ENCODE measurements around the gene ST6GALNAC2. TPM values are rescaled to one million over a fixed set of nuclear protein-coding genes. Genes with fewer than 3 reads are reported as not detected.
"Not testable (repeated sequence)": the region's sequence is repeated elsewhere in the genome, so short reads cannot be mapped to it uniquely, and the experiment has no call there.

Gene ST6GALNAC2
- total RNA-seq, 4 donors from 2014 or later = 15.2 to 39.9 (median 29.5) TPM

DNA sequence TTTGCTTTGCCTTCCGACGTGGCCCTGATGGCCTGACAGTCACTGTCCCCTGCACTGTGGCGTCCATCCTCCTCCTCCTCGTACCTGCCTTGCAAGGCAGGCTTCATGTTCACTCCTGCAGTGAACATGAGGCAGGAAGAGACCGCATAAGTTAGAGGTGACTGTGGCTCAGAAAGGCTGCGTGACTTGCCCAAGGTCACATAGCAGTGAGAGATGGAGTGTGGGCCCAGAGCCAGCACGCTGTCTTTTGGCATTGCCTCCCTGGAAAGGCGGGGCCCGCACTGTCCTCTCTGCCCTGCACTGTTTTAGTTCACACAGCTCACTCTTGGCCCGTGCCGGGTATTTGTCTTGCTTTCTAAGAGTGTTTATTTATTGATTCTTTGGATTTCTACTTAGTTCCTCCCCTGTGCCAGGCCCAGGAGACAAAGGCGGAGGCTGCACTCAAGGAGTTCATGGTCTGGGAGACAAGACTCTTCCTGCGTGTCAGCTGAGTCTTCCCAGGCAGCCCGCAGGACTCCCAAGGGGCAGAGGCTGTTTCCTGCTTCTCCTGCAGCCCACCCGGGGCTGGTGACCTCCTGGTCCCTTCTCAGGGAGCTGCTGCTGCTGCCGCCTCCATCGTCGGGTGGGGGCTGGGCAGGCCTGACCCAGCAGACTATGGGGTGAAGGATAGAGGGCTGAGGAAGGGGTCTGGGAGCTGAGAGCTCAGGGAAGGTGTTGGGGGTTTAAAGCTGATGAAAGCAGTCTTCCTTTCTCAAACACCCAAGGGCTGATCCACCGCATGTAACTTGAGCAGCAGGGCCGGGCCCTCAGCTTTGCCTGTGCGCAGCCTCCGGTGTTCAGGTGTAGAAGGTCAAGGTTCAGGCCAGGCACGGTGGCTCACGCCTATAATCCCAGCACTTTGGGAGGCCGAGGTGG lies 60.8 kb downstream of the ST6GALNAC2 start:
- Histone ChIP-seq H3K27me3 (peaks cover 0 to 16% (median 0%) of the 10 kb centered on the region in 4 donors), H3K4me1 (peaks cover 44 to 61% (median 45%) of the 10 kb centered on the region in 3 donors), H3K27ac (peak overlapping the region in 3 of 4 donors; percentile 55 to 66 (median 63)), H3K4me3 (no peak overlapping the region), H3K9me3 (no peaks in the 10 kb centered on the region), H3K36me3 (no peaks in the 10 kb centered on the region)
- WGBS, 2 donors = 39 to 44% methylated on average over 9 to 16 of the region's 25 CpGs
- DNase-seq = no peak
- TF ChIP-seq POLR2A (IDR thresholded peaks at IDR 0.05) (no peak), CTCF (IDR thresholded peaks at IDR 0.05) (no peak)
- intact Hi-C loops (cut with DNase I) = loop anchor here (5.0 to 10.0 kb wide), 2 partner anchors 97 to 160 kb away; no protein-coding TSS in a partner anchor

GRCh38 chr17:76523084-76524037 lies 62.3 kb downstream of the ST6GALNAC2 start:
- intact Hi-C loops (cut with DNase I) = loop anchor here (5.0 to 10.0 kb wide), 2 partner anchors 99 to 161 kb away; no protein-coding TSS in a partner anchor
- TF ChIP-seq CTCF (IDR thresholded peaks at IDR 0.05) = peak; percentile 99 to 100 (median 100)
- TF ChIP-seq POLR2A (IDR thresholded peaks at IDR 0.05) = no peak
- no peak overlapping the region for H3K4me3 ChIP-seq
- peaks cover 0 to 16% (median 0%) of the 10 kb centered on the region in 4 donors for H3K27me3 ChIP-seq
- no peak for DNase-seq
- WGBS, 2 donors = 65 to 78% methylated on average over 7 to 11 of the region's 35 CpGs
- no peaks in the 10 kb centered on the region for H3K9me3 ChIP-seq
- no peak overlapping the region for H3K27ac ChIP-seq
- peaks cover 29 to 46% (median 31%) of the 10 kb centered on the region in 3 donors for H3K4me1 ChIP-seq
- H3K36me3 ChIP-seq = no peaks in the 10 kb centered on the region

- H3K36me3 ChIP-seq, DNase-seq, H3K27ac ChIP-seq, H3K4me3 ChIP-seq, H3K9me3 ChIP-seq: not testable (repeated sequence)
- WGBS, 2 donors = 80 to 82% methylated on average over 4 to 10 of the region's 10 CpGs
- intact Hi-C loops (cut with DNase I) = loop anchor here (5.0 to 10.0 kb wide), 2 partner anchors 101 to 163 kb away; no protein-coding TSS in a partner anchor
- peaks cover 0 to 16% (median 0%) of the 10 kb centered on the region in 4 donors for H3K27me3 ChIP-seq
- peaks cover 16 to 35% (median 18%) of the 10 kb centered on the region in 3 donors for H3K4me1 ChIP-seq
Observed at GRCh38 chr17:76521683-76522082, 64.0 kb downstream of the ST6GALNAC2 start.

GRCh38 chr17:76521262-76521661 lies 64.4 kb downstream of the ST6GALNAC2 start:
- Histone ChIP-seq H3K4me1 (peaks cover 16 to 34% (median 18%) of the 10 kb centered on the region in 3 donors), H3K27ac (no peak overlapping the region), H3K9me3 (no peaks in the 10 kb centered on the region), H3K4me3 (no peak overlapping the region), H3K27me3 (peaks cover 0 to 16% (median 0%) of the 10 kb centered on the region in 4 donors), H3K36me3 (no peaks in the 10 kb centered on the region)
- no peak for TF ChIP-seq POLR2A (IDR thresholded peaks at IDR 0.05)
- TF ChIP-seq CTCF (IDR thresholded peaks at IDR 0.05) = no peak
- no peak for DNase-seq
- intact Hi-C loops (cut with DNase I) = loop anchor here (5.0 to 10.0 kb wide), 2 partner anchors 101 to 164 kb away; no protein-coding TSS in a partner anchor
- 77 to 84% methylated on average over 6 to 7 of the region's 7 CpGs for WGBS, 2 donors
